Measurements from ENCODE around the gene SRCAP.

DNA sequence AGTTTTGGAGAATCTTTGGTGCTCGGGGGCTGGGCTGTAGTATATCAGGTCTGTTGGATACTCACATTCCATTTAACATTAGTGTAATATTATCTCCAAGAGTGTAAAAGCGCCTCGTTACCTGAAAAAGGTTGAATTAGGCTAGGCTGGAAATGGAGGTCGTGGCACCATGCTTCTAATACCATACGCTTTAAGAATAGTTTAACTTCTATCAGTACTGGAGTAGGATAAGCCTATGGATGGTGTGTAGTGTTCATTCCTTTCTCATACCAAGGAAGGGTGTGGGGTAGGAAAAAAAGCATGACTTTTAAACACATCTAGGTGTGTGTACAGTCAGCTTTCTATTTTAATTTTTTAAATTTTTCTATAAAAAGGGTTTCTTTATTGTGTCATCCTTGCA is 2.0 kb downstream of the SRCAP start:
- TF ChIP-seq SUZ12 (IDR thresholded peaks at IDR 0.05) (no peak), FOXA1 (IDR thresholded peaks at IDR 0.05) (no peak), ZNF384 (IDR thresholded peaks at IDR 0.05) (no peak), L3MBTL2 (conservative IDR thresholded peaks at IDR 0.05) (no peak), HDGF (IDR thresholded peaks at IDR 0.05; ENCODE audit: borderline replicate concordance) (no peak), BHLHE40 (IDR thresholded peaks at IDR 0.05; ENCODE audit: borderline replicate concordance) (no peak)
- TF ChIP-seq, protein P1, sequence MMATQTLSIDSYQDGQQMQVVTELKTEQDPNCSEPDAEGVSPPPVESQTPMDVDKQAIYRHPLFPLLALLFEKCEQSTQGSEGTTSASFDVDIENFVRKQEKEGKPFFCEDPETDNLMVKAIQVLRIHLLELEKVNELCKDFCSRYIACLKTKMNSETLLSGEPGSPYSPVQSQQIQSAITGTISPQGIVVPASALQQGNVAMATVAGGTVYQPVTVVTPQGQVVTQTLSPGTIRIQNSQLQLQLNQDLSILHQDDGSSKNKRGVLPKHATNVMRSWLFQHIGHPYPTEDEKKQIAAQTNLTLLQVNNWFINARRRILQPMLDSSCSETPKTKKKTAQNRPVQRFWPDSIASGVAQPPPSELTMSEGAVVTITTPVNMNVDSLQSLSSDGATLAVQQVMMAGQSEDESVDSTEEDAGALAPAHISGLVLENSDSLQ (IDR thresholded peaks at IDR 0.05) = no peak
